ENCODE data around the gene VSTM2B. TPM values are rescaled to one million over a fixed set of nuclear protein-coding genes. Genes with fewer than 3 reads are reported as not detected.

Gene VSTM2B
- total RNA-seq, 4 donors from 2014 or later, result not detected

DNA sequence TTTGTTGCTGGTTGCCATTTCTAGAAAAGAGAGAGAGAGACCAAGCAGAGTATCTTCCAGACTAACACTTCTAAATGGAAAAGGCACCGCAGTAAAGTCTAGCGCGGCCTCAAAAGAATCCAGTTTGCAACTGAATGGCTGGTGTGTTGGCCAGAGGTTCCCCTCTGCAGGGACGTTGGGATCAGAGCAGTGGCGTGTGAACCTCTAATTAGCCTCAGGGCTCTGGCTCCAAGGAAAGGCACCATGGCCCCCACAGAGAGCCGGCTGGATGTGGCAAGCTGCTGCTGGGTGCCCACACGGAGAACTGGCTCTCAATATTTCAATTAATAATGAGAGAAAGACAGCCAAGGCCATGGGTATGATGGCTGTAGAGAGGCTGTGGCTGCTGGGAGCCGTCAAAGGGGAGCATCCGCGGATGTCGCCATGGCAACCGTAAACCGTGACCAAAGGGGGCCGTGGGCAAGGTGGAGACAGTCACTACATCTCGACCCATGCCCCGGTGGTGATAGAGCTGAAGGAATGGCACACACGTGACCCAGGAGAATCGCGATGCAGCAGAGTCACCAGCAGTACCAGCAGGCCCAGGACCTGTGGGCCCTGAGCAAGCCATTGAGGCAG lies 9.5 kb downstream of the VSTM2B start:
- peaks cover 0 to 3% of the 10 kb centered on the region in 2 donors for H3K27me3 ChIP-seq

DNA sequence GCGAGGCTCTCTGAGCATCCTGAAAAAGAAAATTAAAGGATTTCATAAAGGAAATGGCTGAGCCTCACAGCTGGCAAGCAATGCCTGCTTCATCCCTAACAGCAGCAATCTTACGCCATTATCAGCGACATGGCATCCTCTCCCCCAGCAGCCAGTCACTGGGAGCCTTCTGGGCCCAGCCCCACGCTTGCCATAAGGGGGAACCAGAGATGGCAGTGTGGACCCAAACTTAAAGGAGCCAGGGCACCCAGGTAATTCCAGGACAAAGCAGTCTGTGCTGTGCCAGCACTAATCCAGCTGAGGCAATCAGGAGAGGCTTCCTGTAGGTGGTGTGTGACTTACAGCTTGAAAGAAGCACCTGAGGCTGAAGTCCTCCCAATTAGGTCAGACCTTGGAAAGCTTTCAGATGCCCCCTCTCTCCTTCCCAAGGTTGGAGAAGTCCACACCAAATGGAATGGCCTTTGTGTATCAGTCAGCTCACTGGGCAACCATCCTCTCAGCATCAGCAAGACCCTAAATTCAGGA lies 10.3 kb downstream of the VSTM2B start:
- intact Hi-C loops (cut with DNase I; ENCODE audit: low total_unique reads), result no loop called here
- Histone ChIP-seq H3K36me3 (no peaks in the 10 kb centered on the region), H3K4me1 (no peaks in the 10 kb centered on the region), H3K9me3 (no peaks in the 10 kb centered on the region), H3K4me3 (no peak overlapping the region), H3K27me3 (no peaks in the 10 kb centered on the region), H3K27ac (no peak overlapping the region)
- no peak for TF ChIP-seq POLR2A (IDR thresholded peaks at IDR 0.05)
- no peak for DNase-seq

More for the DNA sequence above, 9.5 kb downstream of the VSTM2B start:
- no peaks in the 10 kb centered on the region for H3K4me1 ChIP-seq
- intact Hi-C loops (cut with DNase I; ENCODE audit: low total_unique reads), result no loop called here
- DNase-seq, result no peak
- H3K9me3 ChIP-seq, result no peaks in the 10 kb centered on the region
- no peak overlapping the region for H3K27ac ChIP-seq
- H3K36me3 ChIP-seq, result no peaks in the 10 kb centered on the region
- TF ChIP-seq POLR2A (IDR thresholded peaks at IDR 0.05), result no peak
- TF ChIP-seq, protein P1, sequence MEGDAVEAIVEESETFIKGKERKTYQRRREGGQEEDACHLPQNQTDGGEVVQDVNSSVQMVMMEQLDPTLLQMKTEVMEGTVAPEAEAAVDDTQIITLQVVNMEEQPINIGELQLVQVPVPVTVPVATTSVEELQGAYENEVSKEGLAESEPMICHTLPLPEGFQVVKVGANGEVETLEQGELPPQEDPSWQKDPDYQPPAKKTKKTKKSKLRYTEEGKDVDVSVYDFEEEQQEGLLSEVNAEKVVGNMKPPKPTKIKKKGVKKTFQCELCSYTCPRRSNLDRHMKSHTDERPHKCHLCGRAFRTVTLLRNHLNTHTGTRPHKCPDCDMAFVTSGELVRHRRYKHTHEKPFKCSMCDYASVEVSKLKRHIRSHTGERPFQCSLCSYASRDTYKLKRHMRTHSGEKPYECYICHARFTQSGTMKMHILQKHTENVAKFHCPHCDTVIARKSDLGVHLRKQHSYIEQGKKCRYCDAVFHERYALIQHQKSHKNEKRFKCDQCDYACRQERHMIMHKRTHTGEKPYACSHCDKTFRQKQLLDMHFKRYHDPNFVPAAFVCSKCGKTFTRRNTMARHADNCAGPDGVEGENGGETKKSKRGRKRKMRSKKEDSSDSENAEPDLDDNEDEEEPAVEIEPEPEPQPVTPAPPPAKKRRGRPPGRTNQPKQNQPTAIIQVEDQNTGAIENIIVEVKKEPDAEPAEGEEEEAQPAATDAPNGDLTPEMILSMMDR (IDR thresholded peaks at IDR 0.05), result no peak
- H3K4me3 ChIP-seq, result no peak overlapping the region

DNA sequence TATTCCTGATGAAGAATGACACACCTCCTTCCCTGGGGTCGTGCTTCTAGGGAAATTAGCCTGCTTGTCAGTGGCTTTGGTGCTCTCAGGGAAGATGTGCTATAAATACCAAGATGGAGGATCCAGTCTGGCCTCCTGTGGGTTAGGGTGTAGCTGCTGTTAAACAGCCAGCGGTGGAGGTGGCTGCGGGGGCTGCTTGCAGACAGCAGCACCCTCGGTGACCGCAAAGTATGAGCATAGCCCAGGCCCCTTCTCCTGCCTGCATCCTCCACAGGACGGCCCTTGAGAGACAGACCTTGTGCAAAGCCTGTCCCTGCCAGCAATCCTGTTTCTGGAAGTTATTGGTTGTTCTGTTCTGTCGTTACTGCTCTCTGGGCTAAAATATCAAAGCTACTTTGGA lies 11.4 kb downstream of the VSTM2B start:
- TF ChIP-seq, protein P1 (IDR thresholded peaks at IDR 0.05), result no peak
- no peak for TF ChIP-seq POLR2A (IDR thresholded peaks at IDR 0.05)
- Histone ChIP-seq H3K4me3 (no peak overlapping the region), H3K27ac (no peak overlapping the region), H3K4me1 (no peaks in the 10 kb centered on the region), H3K27me3 (no peaks in the 10 kb centered on the region), H3K36me3 (no peaks in the 10 kb centered on the region), H3K9me3 (no peaks in the 10 kb centered on the region)
- intact Hi-C loops (cut with DNase I; ENCODE audit: low total_unique reads), result no loop called here
- no peak for DNase-seq

DNA sequence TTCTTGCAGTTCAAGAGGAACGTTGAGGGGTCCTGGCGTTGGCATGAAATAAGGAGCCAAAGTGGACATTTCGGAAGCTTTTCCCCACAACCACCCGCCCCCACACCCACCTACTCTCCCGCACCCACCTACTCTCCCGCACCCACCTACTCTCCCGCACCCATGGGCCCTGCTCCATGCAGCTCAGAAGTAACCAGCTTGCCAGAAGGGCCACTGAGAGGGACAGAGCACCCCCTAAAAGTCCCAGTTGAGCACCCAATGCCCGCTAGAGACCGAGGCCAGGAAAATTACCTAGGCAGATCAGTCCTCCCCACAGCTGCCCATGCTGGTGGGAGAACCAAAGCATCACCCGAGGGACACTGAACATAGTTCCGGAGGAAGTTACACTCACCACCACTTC lies 11.8 kb downstream of the VSTM2B start:
- no peaks in the 10 kb centered on the region for H3K36me3 ChIP-seq
- no peak overlapping the region for H3K4me3 ChIP-seq
- no peak for DNase-seq
- H3K4me1 ChIP-seq, result no peaks in the 10 kb centered on the region
- H3K27ac ChIP-seq, result no peak overlapping the region
- no peaks in the 10 kb centered on the region for H3K27me3 ChIP-seq
- intact Hi-C loops (cut with DNase I; ENCODE audit: low total_unique reads), result no loop called here
- no peaks in the 10 kb centered on the region for H3K9me3 ChIP-seq
- TF ChIP-seq POLR2A (IDR thresholded peaks at IDR 0.05), result no peak
- TF ChIP-seq, protein P1 (IDR thresholded peaks at IDR 0.05), result no peak

DNA sequence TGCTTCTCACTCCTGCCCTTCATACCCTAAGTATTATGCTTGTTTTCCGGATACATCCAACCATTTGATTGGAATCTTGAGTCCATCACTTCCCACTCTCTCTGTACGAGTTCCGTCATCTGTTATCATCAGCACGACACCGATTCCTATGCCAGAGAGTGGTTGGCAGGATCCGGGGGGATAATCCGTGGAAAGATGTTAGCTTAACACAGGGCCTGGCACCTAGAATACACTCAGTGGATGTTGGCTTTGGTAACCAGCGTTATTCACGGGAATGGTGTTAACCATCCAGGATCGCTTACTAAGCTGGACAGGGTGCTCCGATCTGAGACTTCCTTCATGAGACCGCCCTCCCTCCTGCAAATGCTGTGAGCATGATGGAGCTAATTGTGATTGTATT lies 12.4 kb downstream of the VSTM2B start:
- DNase-seq, result no peak
- no peaks in the 10 kb centered on the region for H3K27me3 ChIP-seq
- no peak overlapping the region for H3K4me3 ChIP-seq
- H3K36me3 ChIP-seq, result no peaks in the 10 kb centered on the region
- H3K4me1 ChIP-seq, result no peaks in the 10 kb centered on the region
- intact Hi-C loops (cut with DNase I; ENCODE audit: low total_unique reads), result no loop called here
- TF ChIP-seq, protein P1 (IDR thresholded peaks at IDR 0.05), result no peak
- no peak for TF ChIP-seq POLR2A (IDR thresholded peaks at IDR 0.05)
- H3K9me3 ChIP-seq, result no peaks in the 10 kb centered on the region
- no peak overlapping the region for H3K27ac ChIP-seq

Measured in uterus (tissue), 4 donors.